ENCODE data around the gene HEXIM2. TPM values are rescaled to one million over a fixed set of nuclear protein-coding genes. Genes with fewer than 3 reads are reported as not detected.

Gene HEXIM2
- 7.7 and 7.9 TPM in 2 replicates for total RNA-seq

GRCh38 chr17:45161288-45162024, at the start of gene HEXIM2:
Gene HEXIM2 (plus strand): TSS chr17:45161875. CDS start chr17:45162794, 919 bp downstream.

GRCh38 chr17:45132320-45132571, 29.4 kb upstream of the HEXIM2 start, which contains the start of gene PLCD3:
Gene PLCD3 (minus strand): TSS chr17:45132515. CDS start chr17:45132410, 105 bp downstream.

GRCh38 chr17:45135192-45135977, 26.3 kb upstream of the HEXIM2 start, which contains the start of gene ACBD4:
Gene ACBD4 (plus strand): TSS chr17:45135687. CDS start chr17:45136145, 458 bp downstream.

GRCh38 chr17:45148183-45149036, 13.3 kb upstream of the HEXIM2 start, which contains the start of gene HEXIM1:
Gene HEXIM1 (plus strand): TSS chr17:45148475. CDS start chr17:45149191, 716 bp downstream.

Other genes starting within 250 kb of the HEXIM2 start
- gene GFAP, start 246.4 kb upstream of the HEXIM2 start, total RNA-seq = 0.44 TPM in 1 of 2 replicates, not detected in the other
- gene KIF18B, start 214.1 kb upstream of the HEXIM2 start, total RNA-seq = 1.7 and 2.6 TPM in 2 replicates
- gene C1QL1, start 193.6 kb upstream of the HEXIM2 start, total RNA-seq = 0.31 and 0.66 TPM in 2 replicates
- gene DCAKD, start 110.2 kb upstream of the HEXIM2 start, total RNA-seq = 19.0 and 22.5 TPM in 2 replicates
- 49.2 and 82.8 TPM in 2 replicates for gene NMT1, start 100.6 kb upstream of the HEXIM2 start, total RNA-seq
- 27.3 and 57.7 TPM in 2 replicates for gene PLCD3, start 29.4 kb upstream of the HEXIM2 start, total RNA-seq
- 7.1 and 8.1 TPM in 2 replicates for gene ACBD4, start 26.2 kb upstream of the HEXIM2 start, total RNA-seq
- 10.6 and 11.6 TPM in 2 replicates for gene HEXIM1, start 13.4 kb upstream of the HEXIM2 start, total RNA-seq
- gene FMNL1, start 60.0 kb downstream of the HEXIM2 start, total RNA-seq = 0.06 and 0.13 TPM in 2 replicates
- gene SPATA32, start 100.2 kb downstream of the HEXIM2 start, total RNA-seq = under 0.01 and 0.06 TPM in 2 replicates
- gene MAP3K14, start 155.1 kb downstream of the HEXIM2 start, total RNA-seq = 1.4 and 1.5 TPM in 2 replicates

All from aortic smooth muscle cell (primary cell).